ENCODE data around the gene THOC2. TPM values are rescaled to one million over a fixed set of nuclear protein-coding genes. Genes with fewer than 3 reads are reported as not detected.

The THOC2 gene
- total and polyA plus RNA-seq, 10 of the 15 experiments (the other 5 are each of a cell fraction or from before 2014, with no cell fraction given): 64.8 to 136 (median 75.1) TPM

DNA sequence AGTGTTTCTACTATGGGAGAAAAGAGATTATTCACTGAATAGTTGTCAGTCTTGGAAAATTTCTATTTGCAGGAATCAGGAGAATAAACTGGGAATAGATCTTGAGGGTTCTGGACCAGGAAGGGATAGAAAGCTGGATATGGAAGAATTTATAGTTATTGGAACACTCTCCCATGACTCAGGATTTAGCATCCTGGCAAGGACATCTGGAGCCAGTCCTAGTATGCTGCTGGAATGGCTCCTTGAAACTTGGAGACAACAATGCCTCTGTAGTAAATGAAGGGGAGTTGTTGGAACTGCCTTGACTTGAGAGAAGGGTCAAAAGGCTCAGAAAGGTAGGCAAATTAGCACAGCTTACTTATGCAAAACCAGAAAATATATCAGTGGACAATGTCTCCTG is 23.5 kb upstream of the THOC2 start:
- no peaks in the 10 kb centered on the region for H3K36me3 ChIP-seq (ENCODE audit: control insufficient read depth in 2 of 2, insufficient read depth in 2 of 2, low read length in 1 of 2)
- POLR2A ChIA-PET: no interaction called here
- H4K20me1 ChIP-seq (ENCODE audit: control insufficient read depth, insufficient read depth): no peaks in the 10 kb centered on the region
- CTCF ChIA-PET: interaction anchor here (1.0 kb wide), 1 partner anchor 39 kb away, joined by 3 read pairs; no protein-coding TSS in a partner anchor
- FAIRE-seq (no peak), ATAC-seq (no peak), DNase-seq (ENCODE audit: low read depth, low spot score) (no peak)
- RAD21 ChIA-PET (ENCODE audit: unreplicated experiment): no interaction called here
- no peak overlapping the region for H3K4me3 ChIP-seq
- no peaks in the 10 kb centered on the region; the same call in 2 of the 3 replicates for H3K9me3 ChIP-seq (replicated peaks; ENCODE audit: control insufficient read depth, insufficient read depth, low read length)
- in situ Hi-C loops (cut with MboI): no loop called here
- no peaks in the 10 kb centered on the region for H3K27me3 ChIP-seq (replicated peaks in 1 of 2; ENCODE audit: control insufficient read depth in 2 of 2, insufficient read depth in 2 of 2, low read length in 1 of 2)
- no peak overlapping the region for H2AFZ ChIP-seq (ENCODE audit: control insufficient read depth, low read depth, low read length)
- H3K9ac ChIP-seq (ENCODE audit: control insufficient read depth, insufficient read depth, low read length): no peak overlapping the region
- intact Hi-C loops (cut with micrococcal nuclease; ENCODE audit: unreplicated experiment): no loop called here
- peaks cover 8% of the 10 kb centered on the region for H3K4me1 ChIP-seq (ENCODE audit: control insufficient read depth, insufficient read depth, low read length)
- SMC1A ChIA-PET (ENCODE audit: uncharacterized antibody, unreplicated experiment): interaction anchor here (1.0 kb wide), 1 partner anchor 9 kb away, joined by 3 read pairs; no protein-coding TSS in a partner anchor
- no peaks in the 10 kb centered on the region for H3K79me2 ChIP-seq (ENCODE audit: control insufficient read depth, insufficient read depth, low read length)
- no peak overlapping the region for H3K27ac ChIP-seq (ENCODE audit: control insufficient read depth, insufficient read depth)
- H3K4me2 ChIP-seq (ENCODE audit: control insufficient read depth, insufficient read depth): no peak overlapping the region
- no TSS peak for BruUV-seq (replicated peaks)
- TF ChIP-seq NR2C1 (IDR thresholded peaks at IDR 0.05): no peak
- no peak for TF ChIP-seq IRF3 (IDR thresholded peaks at IDR 0.05)
- TF ChIP-seq CBFB (IDR thresholded peaks at IDR 0.05; ENCODE audit: low read depth): no peak
- TF ChIP-seq SUPT20H (IDR thresholded peaks at IDR 0.05; ENCODE audit: borderline replicate concordance, control insufficient read depth, low read depth, low read length): no peak
- no peak for TF ChIP-seq ZNF217 (IDR thresholded peaks at IDR 0.05)
- TF ChIP-seq SREBF2 (IDR thresholded peaks at IDR 0.05; ENCODE audit: low read length): no peak
- TF ChIP-seq CHD1 (IDR thresholded peaks at IDR 0.05; ENCODE audit: low read depth, low read length): no peak
- TF ChIP-seq MTA3 (IDR thresholded peaks at IDR 0.05; ENCODE audit: borderline replicate concordance, low read length): no peak
- TF ChIP-seq ZNF687 (IDR thresholded peaks at IDR 0.05): no peak
- no peak for TF ChIP-seq GATAD2B (conservative IDR thresholded peaks at IDR 0.05; ENCODE audit: low read depth)
- no peak for TF ChIP-seq SIX5 (IDR thresholded peaks at IDR 0.05; ENCODE audit: low read depth, low read length, severe bottlenecking)
- no peak for TF ChIP-seq ETV6 (conservative IDR thresholded peaks at IDR 0.05 in 1 of 2, IDR thresholded peaks at IDR 0.05 in 1 of 2; ENCODE audit: borderline replicate concordance in 1 of 2, low read depth in 1 of 2)
- no peak for TF ChIP-seq IKZF1 (conservative IDR thresholded peaks at IDR 0.05)
- TF ChIP-seq RAD51 (IDR thresholded peaks at IDR 0.05): no peak
- TF ChIP-seq ZNF24 (IDR thresholded peaks at IDR 0.05): no peak
- TF ChIP-seq ZNF622 (IDR thresholded peaks at IDR 0.05): no peak
- TF ChIP-seq E2F8 (IDR thresholded peaks at IDR 0.05; ENCODE audit: low read depth, partially characterized antibody): no peak
- no peak for TF ChIP-seq TARDBP (IDR thresholded peaks at IDR 0.05; ENCODE audit: borderline replicate concordance)

All from GM12878 (cell line).